Activated T-cell treated with anti-CD3 and anti-CD28 coated beads, Interleukin-2, amount 50 U/mL, for 4 hours (primary cell): ENCODE measurements around the gene FAM114A2. TPM values are rescaled to one million over a fixed set of nuclear protein-coding genes. Genes with fewer than 3 reads are reported as not detected.

Source experiments
- ATAC-seq, 2 donors: fragments of 200-7000 bp; cut with Tn5 transposase; one replicate each; pipeline ENCODE4 v1.10.0; 2021
- DNase-seq: peaks from one replicate; pipeline ENCODE4 v3.0.0-alpha.2; 2020
- H3K27me3 Mint-ChIP-seq: one replicate; pipeline ENCODE4 v1.8.0; 2021; ENCODE audit warnings: low read depth, mixed read lengths
- H3K36me3 Mint-ChIP-seq: one replicate; pipeline ENCODE4 v1.8.0; 2022; ENCODE audit warnings: mixed read lengths; ENCODE audit not compliant: insufficient read depth
- H3K4me1 Mint-ChIP-seq: one replicate; pipeline ENCODE4 v1.8.0; 2021; ENCODE audit warnings: low read depth, mixed read lengths
- H3K4me3 Mint-ChIP-seq: one replicate; pipeline ENCODE4 v1.8.0; 2021; ENCODE audit warnings: mild to moderate bottlenecking, moderate library complexity, mixed read lengths
- H3K9me3 Mint-ChIP-seq: one replicate; pipeline ENCODE4 v1.8.0; 2021; ENCODE audit warnings: mixed read lengths
- total RNA-seq, 3 donors: library from RNA; stranded (reverse); gene quantifications; one replicate each; pipeline ENCODE4 v1.2.1, GENCODE V29; 2021

Gene FAM114A2
- total RNA-seq, 3 donors from 2014 or later: 21.7 to 25.6 (median 24.3) TPM

DNA sequence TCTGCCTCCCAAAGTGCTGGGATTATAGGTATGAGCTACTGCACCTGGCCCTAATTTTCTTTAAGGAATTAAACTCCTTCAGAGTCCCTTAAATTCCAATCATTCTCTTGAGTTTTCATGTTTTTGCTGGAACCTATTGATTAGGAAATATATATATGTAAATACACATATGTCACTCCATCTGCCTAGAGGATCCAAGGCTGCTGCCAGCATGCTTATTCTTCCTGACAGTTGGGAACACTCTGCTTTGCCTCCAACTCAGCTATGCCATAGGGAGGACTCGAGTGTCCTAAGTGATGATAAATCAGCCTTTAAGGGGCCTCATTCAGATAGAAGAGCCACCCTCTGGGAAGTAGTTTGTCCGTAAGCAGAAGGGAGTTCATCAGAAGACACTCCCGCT lies 21.9 kb upstream of the FAM114A2 start:
- Mint-ChIP-seq H3K4me3 (no peak overlapping the region), H3K9me3 (no peaks in the 10 kb centered on the region), H3K4me1 (peaks cover 13% of the 10 kb centered on the region), H3K36me3 (peaks cover 4% of the 10 kb centered on the region), H3K27me3 (no peaks in the 10 kb centered on the region)
- DNase-seq (no peak), ATAC-seq (no peak)

DNA sequence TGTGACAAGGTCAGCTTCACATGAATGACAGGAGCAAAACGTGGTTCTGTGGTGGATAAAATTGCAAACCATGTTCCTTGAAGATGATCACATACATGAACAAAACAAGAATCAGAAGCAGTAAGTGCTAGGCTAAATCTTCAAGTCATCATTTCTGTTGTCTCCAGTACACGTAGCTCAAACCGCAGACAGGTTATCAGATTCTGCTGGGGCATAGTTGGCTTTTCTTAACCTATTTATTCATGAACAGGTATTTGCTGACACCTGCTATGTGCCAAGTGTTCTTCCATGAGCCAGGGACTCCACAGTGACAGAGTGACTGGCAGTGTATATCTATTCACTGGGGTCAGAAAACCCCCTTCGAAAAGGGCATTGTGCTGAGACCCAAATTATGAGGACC lies 20.9 kb upstream of the FAM114A2 start:
- H3K4me1 Mint-ChIP-seq: peaks cover 13% of the 10 kb centered on the region
- H3K4me3 Mint-ChIP-seq: no peak overlapping the region
- H3K27me3 Mint-ChIP-seq: no peaks in the 10 kb centered on the region
- no peaks in the 10 kb centered on the region for H3K9me3 Mint-ChIP-seq
- H3K36me3 Mint-ChIP-seq: peaks cover 10% of the 10 kb centered on the region
- DNase-seq (no peak), ATAC-seq (no peak)

DNA sequence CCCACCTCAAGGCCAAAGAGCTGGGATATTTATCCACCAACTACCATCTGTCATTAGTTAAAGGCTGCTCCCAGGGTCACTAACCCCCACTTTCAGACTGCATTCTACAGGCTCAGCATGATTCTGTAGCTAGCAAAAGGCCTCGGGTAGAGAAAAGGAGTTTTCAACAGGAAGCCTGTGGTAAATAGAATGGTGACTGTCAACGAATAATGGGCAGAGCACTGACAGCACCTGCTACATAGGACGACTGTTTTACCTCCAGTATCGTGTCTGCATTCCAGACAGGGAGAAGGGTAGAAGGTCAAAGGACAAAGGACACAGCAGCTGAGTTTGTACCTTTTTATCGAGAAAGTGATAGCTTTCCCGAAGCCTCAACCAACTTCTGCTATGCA lies 20.3 kb upstream of the FAM114A2 start:
- H3K4me1 Mint-ChIP-seq: peaks cover 13% of the 10 kb centered on the region
- H3K36me3 Mint-ChIP-seq: peaks cover 14% of the 10 kb centered on the region
- no peak for DNase-seq
- no peak overlapping the region for H3K4me3 Mint-ChIP-seq
- H3K9me3 Mint-ChIP-seq: no peaks in the 10 kb centered on the region
- no peaks in the 10 kb centered on the region for H3K27me3 Mint-ChIP-seq
- no peak for ATAC-seq

DNA sequence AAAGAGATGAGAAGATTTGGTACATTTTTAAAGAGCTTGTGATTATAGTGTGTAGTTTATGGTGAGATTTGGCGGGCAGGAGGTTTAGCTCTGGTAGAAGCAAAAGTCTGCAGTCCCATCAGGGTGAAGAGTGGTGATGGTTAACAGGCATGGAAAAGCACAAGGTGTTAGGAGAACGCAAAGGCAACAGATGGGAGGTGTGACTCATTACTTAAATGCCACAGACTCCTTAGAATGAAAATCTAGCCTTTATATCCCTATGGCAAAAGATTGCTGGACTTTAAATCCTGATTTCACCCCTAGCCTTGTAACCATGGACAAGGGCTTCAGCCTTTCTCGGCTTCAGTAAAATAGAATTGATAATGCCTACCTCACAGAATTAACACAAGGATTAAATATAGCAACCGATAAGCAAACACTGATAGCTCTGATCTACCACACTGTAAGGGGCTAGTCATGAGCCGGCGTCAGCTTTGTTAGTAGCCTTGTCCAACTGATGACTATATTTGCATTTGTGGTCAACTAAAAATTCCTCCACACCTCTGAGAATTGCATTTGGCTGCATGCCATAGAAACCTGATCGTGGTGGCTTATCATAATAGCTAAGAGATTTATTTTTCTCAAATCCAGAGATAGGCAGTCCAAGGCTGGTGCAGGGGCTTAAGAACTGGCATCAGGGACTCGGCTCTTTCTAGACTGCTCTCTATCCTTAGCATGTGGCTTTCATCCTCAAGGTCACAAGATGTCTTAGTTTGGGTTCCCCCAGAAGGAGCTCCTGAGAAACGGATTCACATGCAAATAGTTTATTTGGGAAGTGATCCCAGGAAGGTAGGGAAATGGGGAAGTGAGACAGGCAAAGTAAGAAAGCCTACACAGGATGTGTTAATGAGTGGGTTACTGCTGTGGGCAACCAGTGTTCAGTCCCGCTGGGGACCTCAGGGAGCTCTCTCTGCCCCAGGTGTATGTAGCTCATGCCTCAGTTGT lies 19.6 kb upstream of the FAM114A2 start:
- Mint-ChIP-seq H3K27me3 (no peaks in the 10 kb centered on the region), H3K9me3 (no peaks in the 10 kb centered on the region), H3K36me3 (peaks cover 16% of the 10 kb centered on the region), H3K4me3 (no peak overlapping the region), H3K4me1 (peaks cover 13% of the 10 kb centered on the region)
- DNase-seq: no peak
- ATAC-seq: no peak

DNA sequence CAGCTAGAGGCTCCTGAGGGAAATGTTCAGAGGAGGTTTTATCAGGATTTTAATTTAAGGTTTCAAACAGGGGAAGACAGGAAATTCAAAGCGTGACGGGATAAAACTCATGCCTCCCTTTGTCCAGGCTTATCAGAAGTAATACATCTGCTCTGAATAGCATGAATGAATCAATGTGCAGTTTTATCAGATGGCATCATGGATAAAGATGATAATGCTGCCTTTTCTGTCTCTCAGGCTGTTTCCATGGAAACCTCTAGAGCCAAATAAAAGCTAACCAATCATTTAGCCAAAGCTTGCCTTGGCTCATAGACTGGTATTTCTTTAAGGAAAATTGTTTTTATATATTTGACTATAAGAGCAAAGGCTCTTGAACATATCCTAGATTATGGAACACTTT lies 16.5 kb upstream of the FAM114A2 start:
- H3K36me3 Mint-ChIP-seq: peaks cover 31% of the 10 kb centered on the region
- peaks cover 18% of the 10 kb centered on the region for H3K4me1 Mint-ChIP-seq
- no peaks in the 10 kb centered on the region for H3K9me3 Mint-ChIP-seq
- H3K4me3 Mint-ChIP-seq: no peak overlapping the region
- no peaks in the 10 kb centered on the region for H3K27me3 Mint-ChIP-seq
- no peak for DNase-seq
- ATAC-seq: no peak

DNA sequence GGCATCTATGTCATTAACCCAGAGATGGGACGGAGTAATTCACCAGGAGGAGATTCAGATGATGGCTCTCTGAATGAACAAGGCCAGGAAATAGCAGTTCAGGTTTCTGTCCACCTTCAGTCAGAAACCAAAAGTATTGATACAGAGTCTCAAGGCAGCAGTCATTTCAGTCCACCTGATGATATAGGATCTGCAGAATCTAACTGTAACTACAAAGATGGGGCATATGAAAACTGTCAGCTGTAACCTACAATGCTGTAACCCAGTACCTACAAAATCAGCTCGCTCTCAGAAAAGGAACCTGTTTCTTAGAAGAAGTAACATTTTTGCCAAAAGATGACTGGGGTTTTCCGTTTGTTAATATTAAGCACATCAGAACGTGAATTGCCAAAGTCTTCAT lies 14.8 kb upstream of the FAM114A2 start:
- no peaks in the 10 kb centered on the region for H3K27me3 Mint-ChIP-seq
- no peak overlapping the region for H3K4me3 Mint-ChIP-seq
- peaks cover 35% of the 10 kb centered on the region for H3K36me3 Mint-ChIP-seq
- H3K4me1 Mint-ChIP-seq: peaks cover 14% of the 10 kb centered on the region
- no peaks in the 10 kb centered on the region for H3K9me3 Mint-ChIP-seq
- ATAC-seq (no peak), DNase-seq (no peak)

DNA sequence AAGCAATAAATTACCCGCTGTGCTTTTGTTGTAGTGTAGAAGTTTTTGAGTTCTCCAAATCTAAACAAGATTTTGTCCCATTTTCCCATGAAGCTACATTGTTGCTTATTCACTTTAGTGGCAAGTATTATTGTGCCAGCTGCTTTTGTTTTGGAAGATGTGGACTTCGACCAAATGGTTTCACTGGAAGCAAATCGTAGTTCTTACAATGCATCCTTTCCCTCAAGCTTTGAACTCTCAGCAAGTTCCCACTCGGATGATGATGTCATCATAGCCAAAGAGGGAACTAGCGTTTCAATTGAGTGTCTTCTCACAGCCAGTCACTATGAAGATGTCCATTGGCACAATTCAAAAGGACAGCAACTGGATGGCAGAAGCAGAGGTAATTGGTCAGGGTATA lies 10.9 kb upstream of the FAM114A2 start:
- Mint-ChIP-seq H3K36me3 (peaks cover 36% of the 10 kb centered on the region), H3K4me1 (peaks cover 37% of the 10 kb centered on the region), H3K9me3 (no peaks in the 10 kb centered on the region), H3K27me3 (no peaks in the 10 kb centered on the region), H3K4me3 (no peak overlapping the region)
- ATAC-seq (no peak), DNase-seq (no peak)

DNA sequence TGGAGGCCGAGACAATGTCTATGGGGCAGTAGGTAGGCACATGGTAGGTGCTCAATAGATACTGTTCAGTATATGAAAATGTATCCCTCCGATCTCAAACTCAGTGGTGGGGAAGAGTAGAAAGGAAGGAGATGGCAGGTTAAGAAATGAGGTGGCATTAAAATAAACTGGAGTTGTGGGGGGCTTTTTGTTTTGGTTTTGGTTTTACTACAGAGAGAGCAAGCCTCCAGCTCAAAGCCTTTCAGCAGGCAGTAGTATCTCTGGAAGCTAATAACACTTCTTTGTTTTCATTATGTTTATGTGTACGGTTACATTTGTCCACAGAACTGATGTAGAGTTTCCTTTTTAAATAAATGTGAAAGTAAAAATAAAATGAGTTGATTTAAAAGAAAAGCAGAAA lies 8.6 kb upstream of the FAM114A2 start:
- Mint-ChIP-seq H3K27me3 (no peaks in the 10 kb centered on the region), H3K4me1 (peaks cover 53% of the 10 kb centered on the region), H3K9me3 (no peaks in the 10 kb centered on the region), H3K4me3 (peak overlapping the region; percentile 17), H3K36me3 (peaks cover 30% of the 10 kb centered on the region)
- DNase-seq (no peak), ATAC-seq (no peak)

DNA sequence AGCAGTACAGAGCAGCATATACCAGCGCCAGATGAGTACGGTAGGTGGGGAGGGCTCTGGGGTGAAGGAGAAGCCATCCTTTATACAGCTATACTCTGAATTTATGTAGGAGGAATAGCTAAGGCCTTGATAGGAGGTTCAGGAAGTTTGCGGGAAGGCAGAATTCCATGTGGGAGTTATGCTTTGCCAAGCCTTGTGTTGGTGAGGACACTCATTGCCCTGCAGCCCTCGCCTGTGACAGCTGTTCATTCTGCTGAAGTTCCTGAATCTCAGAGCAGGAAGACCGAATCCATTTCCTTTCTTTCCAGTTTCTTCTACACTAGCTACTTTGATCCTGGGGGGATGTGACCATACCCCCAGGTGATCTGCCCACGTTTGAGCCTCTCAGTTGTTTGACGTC lies 7.8 kb upstream of the FAM114A2 start:
- Mint-ChIP-seq H3K27me3 (no peaks in the 10 kb centered on the region), H3K9me3 (no peaks in the 10 kb centered on the region), H3K36me3 (peaks cover 30% of the 10 kb centered on the region), H3K4me3 (no peak overlapping the region), H3K4me1 (peaks cover 57% of the 10 kb centered on the region)
- no peak for ATAC-seq
- DNase-seq: no peak

DNA sequence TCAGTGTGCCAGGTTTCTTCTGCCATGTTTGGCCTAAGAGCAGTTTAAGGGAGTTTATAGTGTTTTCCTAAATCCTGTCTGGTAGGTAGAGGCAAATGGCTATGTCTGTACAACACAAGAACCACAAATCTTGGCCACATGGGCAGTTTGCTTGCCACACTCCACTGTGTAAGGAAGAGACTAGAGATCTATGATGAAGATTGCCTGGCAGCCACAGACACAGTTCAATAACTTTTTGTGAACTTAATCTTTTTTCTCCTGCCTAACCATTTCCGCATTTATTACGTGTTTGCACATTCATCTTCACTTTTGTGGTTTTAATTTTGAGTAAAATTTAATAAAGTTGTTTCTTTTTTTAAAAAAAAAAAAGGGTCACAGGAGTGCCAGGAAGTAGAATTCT lies 5.9 kb upstream of the FAM114A2 start:
- Mint-ChIP-seq H3K4me3 (no peak overlapping the region), H3K36me3 (peaks cover 19% of the 10 kb centered on the region), H3K27me3 (no peaks in the 10 kb centered on the region), H3K4me1 (peaks cover 62% of the 10 kb centered on the region), H3K9me3 (no peaks in the 10 kb centered on the region)
- ATAC-seq (no peak), DNase-seq (no peak)

DNA sequence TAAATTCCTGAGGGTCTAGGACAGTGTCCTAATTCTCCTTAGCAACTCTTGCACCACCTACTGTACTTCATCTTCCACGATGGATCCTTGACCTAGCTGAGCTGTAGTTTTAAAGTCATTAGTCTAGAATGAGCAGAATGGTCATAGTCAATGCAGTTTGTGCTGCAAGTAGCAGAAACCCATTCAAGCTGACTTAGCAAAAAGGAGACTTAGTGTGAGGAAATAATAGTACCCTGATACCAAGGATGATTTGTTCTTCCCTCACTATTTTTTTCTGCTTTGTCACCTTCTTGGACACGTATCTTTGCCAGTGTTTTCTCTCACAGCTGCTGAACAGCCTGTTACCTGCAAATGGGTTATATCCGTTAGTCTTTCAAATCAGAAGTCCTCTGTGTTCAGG lies 5.4 kb upstream of the FAM114A2 start:
- Mint-ChIP-seq H3K27me3 (no peaks in the 10 kb centered on the region), H3K4me3 (no peak overlapping the region), H3K4me1 (peaks cover 67% of the 10 kb centered on the region), H3K36me3 (peaks cover 18% of the 10 kb centered on the region), H3K9me3 (no peaks in the 10 kb centered on the region)
- DNase-seq: no peak
- no peak for ATAC-seq

DNA sequence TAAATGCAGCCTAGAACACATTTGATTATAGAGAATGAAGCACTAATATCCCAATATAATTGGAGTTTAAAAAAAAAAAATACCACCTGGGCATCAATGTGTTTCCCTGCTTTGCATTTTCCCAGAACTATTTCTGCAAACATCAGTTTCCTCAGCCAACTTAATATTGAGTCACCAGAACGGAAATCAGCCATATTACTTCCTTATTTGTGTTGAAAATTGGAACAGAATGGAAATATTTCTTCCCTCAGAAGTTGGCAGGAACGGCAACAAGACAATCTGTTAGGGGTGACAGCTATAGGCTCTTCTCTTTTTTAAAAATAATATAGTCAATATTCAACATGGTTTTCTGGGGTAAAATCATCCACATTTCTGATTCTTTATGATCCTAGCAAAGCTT lies 4.1 kb upstream of the FAM114A2 start:
- no peaks in the 10 kb centered on the region for H3K9me3 Mint-ChIP-seq
- H3K27me3 Mint-ChIP-seq: no peaks in the 10 kb centered on the region
- H3K36me3 Mint-ChIP-seq: peaks cover 18% of the 10 kb centered on the region
- H3K4me3 Mint-ChIP-seq: no peak overlapping the region
- DNase-seq (no peak), ATAC-seq (no peak)
- peaks cover 69% of the 10 kb centered on the region for H3K4me1 Mint-ChIP-seq

DNA sequence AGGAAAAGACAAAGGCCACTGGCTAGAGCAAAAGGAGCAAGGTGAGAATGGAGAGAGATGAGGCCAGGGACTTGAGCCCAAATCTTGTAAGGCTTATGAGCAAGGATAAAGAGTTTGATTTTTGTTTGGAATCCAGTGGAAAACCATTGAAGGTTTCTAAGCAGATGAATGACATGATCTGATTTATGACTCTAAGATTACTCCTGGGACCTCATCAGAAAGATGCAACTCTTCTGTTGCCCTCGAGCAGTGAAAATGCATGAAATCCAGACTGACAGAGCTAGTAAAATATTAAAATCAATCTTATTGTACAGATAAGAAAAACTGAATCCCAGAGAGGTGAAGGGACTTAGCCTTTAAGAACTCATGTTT lies 734 bp upstream of the FAM114A2 start:
- H3K36me3 Mint-ChIP-seq: peaks cover 10% of the 10 kb centered on the region
- ATAC-seq: no peak
- no peak for DNase-seq
- peaks cover 55% of the 10 kb centered on the region for H3K4me1 Mint-ChIP-seq
- no peaks in the 10 kb centered on the region for H3K27me3 Mint-ChIP-seq
- H3K9me3 Mint-ChIP-seq: no peaks in the 10 kb centered on the region
- H3K4me3 Mint-ChIP-seq: peak overlapping the region; percentile 91

DNA sequence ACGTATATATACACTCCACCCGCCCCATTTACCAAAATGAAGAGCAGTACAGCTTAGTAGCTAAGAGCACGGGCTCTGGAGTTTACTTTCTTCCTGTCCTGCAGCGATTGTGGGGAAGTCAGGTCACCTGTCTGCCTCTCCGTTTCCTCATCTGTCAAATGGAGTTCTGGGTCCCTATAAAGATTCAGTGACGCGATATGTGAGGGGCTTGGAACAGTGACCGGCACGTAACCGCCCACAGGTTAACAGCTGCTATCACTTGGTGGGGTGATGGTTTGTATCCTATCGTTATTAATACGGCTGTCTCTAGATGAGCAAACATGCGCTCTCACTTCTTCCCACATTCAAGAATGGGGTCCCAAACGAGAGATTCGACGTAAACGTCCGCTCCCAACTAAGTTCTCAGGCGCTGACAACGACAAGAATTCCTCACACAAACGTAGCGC lies 426 bp downstream of the FAM114A2 start:
- ATAC-seq (peak; percentile 53 to 58), DNase-seq (peak; percentile 12)
- Mint-ChIP-seq H3K36me3 (peaks cover 9% of the 10 kb centered on the region), H3K27me3 (no peaks in the 10 kb centered on the region), H3K4me1 (peaks cover 44% of the 10 kb centered on the region), H3K9me3 (no peaks in the 10 kb centered on the region), H3K4me3 (peak overlapping the region; percentile 91)

DNA sequence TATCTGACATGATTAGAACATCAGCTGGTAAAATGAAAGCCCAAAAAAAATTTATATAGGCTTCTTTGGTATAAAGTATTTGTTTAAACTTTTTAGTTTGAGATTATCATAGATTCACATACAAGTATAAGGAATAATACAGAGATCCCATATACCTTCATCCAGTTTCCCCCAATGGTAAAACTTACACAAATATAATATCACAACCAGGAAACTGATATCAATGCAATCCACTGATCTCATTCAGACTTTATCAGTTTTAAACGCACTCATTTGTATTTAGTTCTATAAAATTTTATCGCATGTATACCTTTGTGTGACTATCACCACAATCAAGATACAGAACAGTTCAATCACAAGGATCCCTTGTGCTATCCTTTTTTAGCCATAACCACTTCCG lies 3.8 kb downstream of the FAM114A2 start:
- peaks cover 22% of the 10 kb centered on the region for H3K4me1 Mint-ChIP-seq
- H3K4me3 Mint-ChIP-seq: no peak overlapping the region
- H3K9me3 Mint-ChIP-seq: no peaks in the 10 kb centered on the region
- H3K27me3 Mint-ChIP-seq: no peaks in the 10 kb centered on the region
- ATAC-seq (no peak), DNase-seq (no peak)
- H3K36me3 Mint-ChIP-seq: peaks cover 25% of the 10 kb centered on the region
